ENCODE results near the gene F5.

GRCh38 chr1:169484101-169484500, 102.2 kb downstream of the F5 start:
- no peak for TF ChIP-seq ZNF331 (CRISPR knock-in tag; IDR thresholded peaks at IDR 0.05)
- TF ChIP-seq NFRKB (IDR thresholded peaks at IDR 0.05), result no peak
- TF ChIP-seq RNF2 (conservative IDR thresholded peaks at IDR 0.05; ENCODE audit: low read depth), result no peak
- TF ChIP-seq TP53 (CRISPR knock-in tag; conservative IDR thresholded peaks at IDR 0.05), result no peak
- no peak for TF ChIP-seq TBX2 (CRISPR knock-in tag; IDR thresholded peaks at IDR 0.05; ENCODE audit: borderline replicate concordance)

Data from HepG2 (cell line).